ENCODE measurements around the gene KBTBD12.

DNA sequence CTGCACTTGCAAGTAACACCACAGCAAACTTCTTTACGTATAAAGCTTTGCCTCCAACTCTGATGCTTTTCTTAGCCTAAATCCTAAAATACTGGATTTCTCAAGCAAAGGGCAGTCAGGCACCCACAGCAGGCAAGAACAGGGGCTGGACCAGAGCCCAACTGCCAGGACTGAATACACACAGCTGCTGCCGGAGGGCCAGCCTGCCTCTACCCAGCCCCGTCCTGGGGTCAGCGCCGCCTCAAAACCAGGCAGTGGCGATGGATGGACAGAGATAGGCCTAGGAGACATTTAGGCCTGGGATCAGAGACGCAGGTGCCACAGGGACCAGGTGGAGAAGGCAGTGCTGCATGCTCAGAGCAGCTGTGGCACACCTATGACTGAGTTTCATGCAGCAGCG is 89.6 kb downstream of the KBTBD12 start:
- no peak for TF ChIP-seq YY1 (IDR thresholded peaks at IDR 0.05)
- TF ChIP-seq, protein P1, sequence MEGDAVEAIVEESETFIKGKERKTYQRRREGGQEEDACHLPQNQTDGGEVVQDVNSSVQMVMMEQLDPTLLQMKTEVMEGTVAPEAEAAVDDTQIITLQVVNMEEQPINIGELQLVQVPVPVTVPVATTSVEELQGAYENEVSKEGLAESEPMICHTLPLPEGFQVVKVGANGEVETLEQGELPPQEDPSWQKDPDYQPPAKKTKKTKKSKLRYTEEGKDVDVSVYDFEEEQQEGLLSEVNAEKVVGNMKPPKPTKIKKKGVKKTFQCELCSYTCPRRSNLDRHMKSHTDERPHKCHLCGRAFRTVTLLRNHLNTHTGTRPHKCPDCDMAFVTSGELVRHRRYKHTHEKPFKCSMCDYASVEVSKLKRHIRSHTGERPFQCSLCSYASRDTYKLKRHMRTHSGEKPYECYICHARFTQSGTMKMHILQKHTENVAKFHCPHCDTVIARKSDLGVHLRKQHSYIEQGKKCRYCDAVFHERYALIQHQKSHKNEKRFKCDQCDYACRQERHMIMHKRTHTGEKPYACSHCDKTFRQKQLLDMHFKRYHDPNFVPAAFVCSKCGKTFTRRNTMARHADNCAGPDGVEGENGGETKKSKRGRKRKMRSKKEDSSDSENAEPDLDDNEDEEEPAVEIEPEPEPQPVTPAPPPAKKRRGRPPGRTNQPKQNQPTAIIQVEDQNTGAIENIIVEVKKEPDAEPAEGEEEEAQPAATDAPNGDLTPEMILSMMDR (IDR thresholded peaks at IDR 0.05; ENCODE audit: low read depth, low read length, missing input control): no peak
- no peak for TF ChIP-seq TAF1 (conservative IDR thresholded peaks at IDR 0.05)
- no peak for TF ChIP-seq SP1 (IDR thresholded peaks at IDR 0.05)
- TF ChIP-seq RXRA (IDR thresholded peaks at IDR 0.05): no peak
- no peak for TF ChIP-seq HNF4A (conservative IDR thresholded peaks at IDR 0.05)
- TF ChIP-seq RAD21 (IDR thresholded peaks at IDR 0.05): no peak
- TF ChIP-seq, protein P2, sequence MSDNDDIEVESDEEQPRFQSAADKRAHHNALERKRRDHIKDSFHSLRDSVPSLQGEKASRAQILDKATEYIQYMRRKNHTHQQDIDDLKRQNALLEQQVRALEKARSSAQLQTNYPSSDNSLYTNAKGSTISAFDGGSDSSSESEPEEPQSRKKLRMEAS (IDR thresholded peaks at IDR 0.05): no peak
- no peak for TF ChIP-seq ZBTB33 (IDR thresholded peaks at IDR 0.05)
- TF ChIP-seq REST (IDR thresholded peaks at IDR 0.05): no peak
- no peak for TF ChIP-seq FOXA1 (IDR thresholded peaks at IDR 0.05)

Data from liver (tissue), 3 donors.